Ammon's horn (tissue), 1 donor: ENCODE measurements around the gene USP13.

Source experiments
- DNase-seq: peaks from one replicate; pipeline ENCODE4 v3.0.0-alpha.2; 2016; ENCODE audit warnings: low spot score

The USP13 gene

GRCh38 chr3:179700716-179701115, 47.9 kb downstream of the USP13 start:
- no peak for DNase-seq

GRCh38 chr3:179701176-179701827, 48.5 kb downstream of the USP13 start:
- no peak for DNase-seq

GRCh38 chr3:179702271-179702947, 49.6 kb downstream of the USP13 start:
- no peak for DNase-seq

DNA sequence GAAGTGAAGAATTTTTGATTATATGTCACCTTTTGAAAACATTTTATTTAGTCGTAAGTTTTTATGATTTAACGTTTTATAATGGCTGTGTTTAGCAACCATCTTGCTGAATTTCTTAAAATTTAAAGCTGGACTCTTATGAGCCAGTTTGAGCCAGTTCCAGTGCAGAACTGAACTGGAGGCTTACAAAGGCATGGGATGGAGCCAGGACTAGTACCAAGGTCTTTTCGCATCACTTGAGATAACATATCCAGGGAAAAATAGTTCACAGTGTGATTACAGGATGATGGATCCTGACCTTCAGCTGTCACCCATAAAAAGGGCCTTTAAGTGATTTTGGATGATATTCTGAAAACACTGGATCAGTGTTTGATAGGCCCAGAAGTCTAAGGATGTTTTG, 51.0 kb downstream of the USP13 start:
- no peak for DNase-seq

DNA sequence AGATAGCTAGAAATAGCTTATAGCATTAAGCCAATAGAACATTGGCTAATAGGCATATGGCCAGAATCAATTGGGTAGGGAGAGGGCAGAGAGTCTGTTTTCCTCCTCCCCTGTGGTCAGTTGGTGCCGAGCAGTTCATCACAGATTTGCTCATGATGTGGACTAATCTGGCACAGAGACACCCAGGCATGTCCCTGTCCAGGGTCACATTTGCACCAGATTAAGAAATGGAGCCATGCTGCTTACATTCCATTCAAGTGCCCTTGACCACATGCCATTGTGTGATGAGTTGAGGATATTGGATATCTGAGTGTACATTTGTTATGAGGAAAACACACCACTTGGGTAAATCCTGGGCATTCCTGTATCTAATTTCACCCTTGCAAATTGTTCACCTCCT, 53.4 kb downstream of the USP13 start:
- no peak for DNase-seq

DNA sequence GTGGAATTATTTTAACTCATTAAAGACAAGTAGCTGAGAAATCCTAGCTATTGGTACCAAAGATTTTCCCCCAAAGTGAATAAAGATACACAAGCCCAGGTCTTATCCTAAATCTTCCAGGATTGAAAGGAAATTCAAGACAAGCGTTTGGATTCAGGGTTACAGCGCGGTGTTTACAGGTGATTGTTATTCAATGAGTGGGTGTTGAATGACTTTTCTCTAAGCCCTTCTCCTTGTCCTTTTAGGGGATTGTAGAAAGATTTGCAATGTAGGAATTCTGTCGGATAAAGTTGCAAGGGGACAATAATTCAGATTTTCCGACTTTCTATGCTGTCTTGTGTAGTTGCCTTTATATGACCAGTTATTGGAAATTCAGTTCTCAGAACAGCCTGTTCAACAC, 57.2 kb downstream of the USP13 start:
- DNase-seq: no peak

DNA sequence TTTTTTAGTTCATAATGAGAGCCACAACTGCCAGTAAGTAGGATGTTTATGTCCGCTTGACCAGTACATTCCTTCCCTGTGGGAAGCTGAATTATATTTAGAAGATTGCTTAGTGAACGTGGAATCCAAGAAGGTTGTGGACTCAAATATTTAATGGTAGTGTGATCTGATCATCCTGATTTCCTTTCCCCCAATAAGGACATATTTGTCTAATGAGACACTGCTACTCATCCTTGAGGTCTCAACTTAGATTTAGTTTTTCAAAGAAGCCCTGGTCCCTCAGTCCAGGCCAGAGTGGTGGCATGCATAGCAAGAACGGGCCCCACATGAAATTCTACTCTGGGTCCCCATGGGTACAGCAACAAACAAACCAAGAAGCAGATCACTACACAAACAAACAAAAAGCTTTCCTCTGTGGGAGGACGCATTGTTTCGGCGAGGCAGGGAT, 60.8 kb downstream of the USP13 start:
- DNase-seq: no peak

DNA sequence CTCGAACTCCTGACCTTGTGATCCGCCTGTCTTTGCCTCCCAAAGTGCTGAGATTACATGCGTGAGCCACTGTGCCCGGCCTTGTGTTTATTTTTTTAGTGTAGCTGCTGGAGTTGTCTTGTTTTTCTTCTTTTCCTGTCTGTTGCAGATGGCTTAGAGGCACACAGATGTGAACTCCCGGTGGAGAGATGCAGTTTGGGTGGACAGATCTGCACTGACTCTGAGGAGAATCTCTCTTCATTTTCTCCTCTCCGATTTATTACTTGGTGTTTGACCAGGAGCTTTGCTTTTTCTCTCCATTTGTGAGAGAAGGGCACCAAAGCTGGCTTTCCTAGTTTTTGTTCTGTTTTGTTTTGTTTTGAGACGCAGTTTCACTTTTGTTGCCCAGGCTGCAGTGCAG, 62.7 kb downstream of the USP13 start:
- no peak for DNase-seq

GRCh38 chr3:179716226-179716625, 63.4 kb downstream of the USP13 start:
- DNase-seq: no peak

DNA sequence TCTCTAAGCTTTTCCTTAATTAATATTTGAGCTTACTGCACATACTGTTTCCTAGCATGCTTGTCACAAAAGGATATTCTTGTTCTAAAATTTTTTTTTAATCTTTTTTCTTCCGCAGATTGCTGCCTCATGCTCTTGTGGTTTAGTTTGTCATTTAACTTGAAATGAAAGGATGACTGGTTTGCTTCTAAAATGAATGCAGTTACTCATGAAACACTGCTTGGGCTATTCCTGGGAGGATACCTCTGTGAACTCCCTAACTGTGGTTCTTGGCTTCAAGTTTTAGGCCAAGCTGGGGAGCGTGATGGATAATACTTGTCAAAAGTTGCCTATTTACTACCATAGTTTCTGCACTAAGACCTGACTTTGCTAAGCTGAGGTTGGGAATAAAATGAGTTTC, 64.0 kb downstream of the USP13 start:
- no peak for DNase-seq

GRCh38 chr3:179717219-179717618, 64.4 kb downstream of the USP13 start:
- DNase-seq: no peak

DNA sequence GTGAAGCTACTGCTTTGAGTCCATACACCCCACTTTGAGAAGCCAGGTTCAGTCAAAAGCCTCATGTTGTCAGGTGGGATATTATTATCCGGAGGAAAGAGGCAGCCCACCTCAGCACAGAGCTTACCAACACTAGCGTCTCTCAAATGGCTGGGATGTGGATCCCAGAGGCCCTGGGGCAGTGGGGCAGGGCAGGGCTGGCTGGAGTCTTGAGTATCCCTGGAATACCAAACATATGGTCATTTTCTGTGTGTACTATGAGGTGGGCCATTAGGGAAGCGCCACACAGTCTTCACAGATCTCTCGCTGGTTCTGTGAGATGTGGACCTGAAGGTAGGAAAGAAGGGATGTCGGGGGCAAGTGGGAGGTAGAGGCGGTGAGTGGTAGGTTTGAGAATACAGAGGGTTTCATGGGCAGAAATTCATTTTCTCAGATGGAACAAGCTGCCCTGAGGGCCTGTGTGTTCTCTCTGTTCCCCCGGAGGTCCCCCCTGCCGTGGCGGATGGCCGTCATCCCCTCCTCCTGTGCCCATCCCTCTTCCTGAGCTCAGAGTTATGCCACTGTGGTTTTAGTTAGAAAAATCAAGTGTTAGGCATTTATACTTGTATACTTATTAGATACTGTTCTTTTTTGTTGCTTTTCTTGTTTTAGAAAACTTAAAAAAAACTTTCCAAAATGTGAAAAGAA, 66.4 kb downstream of the USP13 start:
- no peak for DNase-seq

GRCh38 chr3:179720196-179720595, 67.4 kb downstream of the USP13 start:
- no peak for DNase-seq

DNA sequence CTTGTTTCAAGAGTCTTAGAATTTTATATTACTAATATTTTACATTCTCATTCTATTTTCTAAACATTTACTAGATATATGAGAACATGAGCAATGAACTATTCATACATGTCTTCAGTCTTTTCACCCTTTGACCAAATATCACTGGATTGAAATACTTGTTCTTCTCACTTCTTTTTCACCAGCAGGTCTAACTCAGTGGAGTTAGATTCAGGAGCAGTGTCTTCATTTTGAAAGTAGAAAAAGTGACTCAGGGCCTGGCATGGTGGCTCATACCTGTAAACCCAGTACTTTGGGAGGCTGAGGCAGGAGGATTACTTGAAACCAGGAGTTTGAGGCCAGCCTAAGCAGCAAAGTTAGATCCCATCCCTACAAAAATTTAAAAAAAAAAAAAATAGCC, 70.8 kb downstream of the USP13 start:
- DNase-seq: no peak

- DNase-seq: no peak
Observed at GRCh38 chr3:179726075-179726699, 73.3 kb downstream of the USP13 start.

GRCh38 chr3:179729086-179729485, 76.2 kb downstream of the USP13 start:
- no peak for DNase-seq

- DNase-seq: no peak
Observed at GRCh38 chr3:179729981-179730380, 77.1 kb downstream of the USP13 start.

- DNase-seq: no peak
Observed at GRCh38 chr3:179730506-179730905, 77.7 kb downstream of the USP13 start.

GRCh38 chr3:179731544-179731943, 78.7 kb downstream of the USP13 start:
- no peak for DNase-seq

- no peak for DNase-seq
Observed at GRCh38 chr3:179732661-179733348, 80.0 kb downstream of the USP13 start.

DNA sequence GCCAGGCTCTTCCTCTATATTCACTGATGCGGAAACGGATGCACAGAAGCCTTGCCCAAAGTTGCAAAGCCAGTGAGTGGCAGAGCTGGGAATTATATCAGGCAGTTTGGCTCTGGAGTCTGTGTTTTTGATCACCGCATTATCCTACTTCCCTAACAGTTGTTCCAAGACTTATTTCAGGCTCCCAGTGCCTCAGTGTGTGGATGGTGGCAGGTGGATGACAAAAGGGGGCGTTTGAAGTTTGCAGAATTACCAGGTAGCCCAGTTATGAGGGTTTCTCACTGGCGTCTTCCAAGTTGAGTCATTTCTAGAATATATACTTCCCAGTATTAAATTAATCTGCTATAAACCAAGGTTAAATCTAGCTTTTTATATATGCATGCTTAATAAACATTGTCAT, 81.0 kb downstream of the USP13 start:
- DNase-seq: no peak
